Measurements from ENCODE around the gene SDHAF2.

DNA sequence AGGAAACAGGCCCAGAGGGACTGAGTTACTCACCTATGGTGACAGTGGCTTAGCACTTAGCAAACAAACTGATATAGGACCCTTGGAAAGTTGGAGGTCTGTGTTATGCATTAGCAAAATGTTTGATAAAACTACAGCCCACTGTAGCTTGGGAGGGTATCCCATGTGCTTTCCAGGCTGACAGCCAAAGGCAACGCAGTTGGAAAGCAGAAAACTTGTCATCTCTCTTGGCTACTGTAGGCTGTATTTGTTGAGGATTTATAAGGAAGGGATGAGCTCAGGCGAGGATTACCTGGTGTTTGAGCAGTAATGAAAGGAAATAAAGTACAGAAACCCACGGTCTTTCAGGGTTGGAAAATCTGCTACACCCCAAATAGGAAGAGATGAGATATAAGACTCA, 23.8 kb downstream of the SDHAF2 start:
- TF ChIP-seq CTCF (IDR thresholded peaks at IDR 0.05 in 4 of 5, conservative IDR thresholded peaks at IDR 0.05 in 1 of 5) (no peak), POLR2A (IDR thresholded peaks at IDR 0.05) (no peak)

Measured in gastrocnemius medialis (tissue), 4 donors.